Measurements from ENCODE around the gene SUCLG2. TPM values are rescaled to one million over a fixed set of nuclear protein-coding genes. Genes with fewer than 3 reads are reported as not detected.

Gene SUCLG2
- total RNA-seq, 1 experiment from 2014 or later: 22.3 TPM

GRCh38 chr3:67468511-67468910, 185.9 kb downstream of the SUCLG2 start:
- CTCF ChIA-PET: no interaction called here

GRCh38 chr3:67463656-67464055, 190.8 kb downstream of the SUCLG2 start:
- Histone ChIP-seq H3K79me2 (ENCODE audit: low read length) (no peaks in the 10 kb centered on the region), H2AFZ (ENCODE audit: low read length) (no peak overlapping the region), H3K4me3 (ENCODE audit: low read length) (no peak overlapping the region), H3K4me2 (ENCODE audit: low read length) (no peak overlapping the region), H3K4me1 (ENCODE audit: insufficient read depth, low read length) (no peaks in the 10 kb centered on the region; the same call in 1 of the 2 replicates), H3K27me3 (ENCODE audit: low read length) (no peaks in the 10 kb centered on the region), H3K27ac (ENCODE audit: low read length) (no peak overlapping the region), H3K9ac (ENCODE audit: low read length) (no peak overlapping the region), H3K9me2 (replicated peaks; ENCODE audit: low read length) (no peaks in the 10 kb centered on the region), H3K36me3 (ENCODE audit: low read depth, low read length) (no peaks in the 10 kb centered on the region), H4K20me1 (ENCODE audit: low read length) (no peaks in the 10 kb centered on the region), H3K9me3 (ENCODE audit: low read length) (no peaks in the 10 kb centered on the region), H3F3A (ENCODE audit: low read length, unreplicated experiment) (no peaks in the 10 kb centered on the region)
- DNase-seq: no peak
- POLR2A ChIA-PET (ENCODE audit: unreplicated experiment): no interaction called here
- no peak for ATAC-seq
- no TSS peak for BruUV-seq (replicated peaks)
- intact Hi-C loops (cut with micrococcal nuclease): loop anchor here (10.0 kb wide), 1 partner anchor 141 kb away; no protein-coding TSS in a partner anchor
- TF ChIP-seq EZH2phosphoT487 (IDR thresholded peaks at IDR 0.05; ENCODE audit: borderline replicate concordance, low read length) (no peak), EZH2 (IDR thresholded peaks at IDR 0.05; ENCODE audit: low read length, unreplicated experiment) (no peak)
- CTCF ChIA-PET: no interaction called here

More at GRCh38 chr3:67468511-67468910, 185.9 kb downstream of the SUCLG2 start:
- Histone ChIP-seq H3K4me3 (ENCODE audit: low read length) (no peak overlapping the region), H3K79me2 (ENCODE audit: low read length) (no peaks in the 10 kb centered on the region), H3K4me1 (ENCODE audit: insufficient read depth, low read length) (no peaks in the 10 kb centered on the region), H2AFZ (ENCODE audit: low read length) (no peak overlapping the region), H4K20me1 (ENCODE audit: low read length) (no peaks in the 10 kb centered on the region), H3K36me3 (ENCODE audit: low read depth, low read length) (no peaks in the 10 kb centered on the region), H3K27me3 (ENCODE audit: low read length) (no peaks in the 10 kb centered on the region), H3K9me3 (ENCODE audit: low read length) (no peaks in the 10 kb centered on the region), H3F3A (ENCODE audit: low read length, unreplicated experiment) (no peaks in the 10 kb centered on the region), H3K4me2 (ENCODE audit: low read length) (no peak overlapping the region), H3K9me2 (replicated peaks; ENCODE audit: low read length) (no peaks in the 10 kb centered on the region), H3K9ac (ENCODE audit: low read length) (no peak overlapping the region), H3K27ac (ENCODE audit: low read length) (no peak overlapping the region)
- POLR2A ChIA-PET (ENCODE audit: unreplicated experiment): no interaction called here
- ATAC-seq: no peak
- intact Hi-C loops (cut with micrococcal nuclease): loop anchor here (10.0 kb wide), 1 partner anchor 136 kb away; no protein-coding TSS in a partner anchor
- DNase-seq: no peak
- no peak for TF ChIP-seq EZH2 (IDR thresholded peaks at IDR 0.05; ENCODE audit: low read length, unreplicated experiment)
- TF ChIP-seq CTCF (conservative IDR thresholded peaks at IDR 0.05; ENCODE audit: low read depth, low read length): no peak
- no TSS peak for BruUV-seq (replicated peaks)

- H3K27ac ChIP-seq (ENCODE audit: low read length): peak overlapping the region; percentile 59
- H3K4me1 ChIP-seq (ENCODE audit: insufficient read depth, low read length): peaks cover 7% of the 10 kb centered on the region; the same call in 1 of the 2 replicates
- H2AFZ ChIP-seq (ENCODE audit: low read length): no peak overlapping the region
- DNase-seq (no peak), ATAC-seq (no peak)
- CTCF ChIA-PET: no interaction called here
- no peaks in the 10 kb centered on the region for H3K27me3 ChIP-seq (ENCODE audit: low read length)
- H3K79me2 ChIP-seq (ENCODE audit: low read length): no peaks in the 10 kb centered on the region
- H3K9me3 ChIP-seq (ENCODE audit: low read length): no peaks in the 10 kb centered on the region
- TF ChIP-seq CTCF (conservative IDR thresholded peaks at IDR 0.05; ENCODE audit: low read depth, low read length) (no peak), EZH2phosphoT487 (IDR thresholded peaks at IDR 0.05; ENCODE audit: borderline replicate concordance, low read length) (no peak), EZH2 (IDR thresholded peaks at IDR 0.05; ENCODE audit: low read length, unreplicated experiment) (no peak)
- POLR2A ChIA-PET (ENCODE audit: unreplicated experiment): no interaction called here
- no TSS peak for BruUV-seq (replicated peaks)
- H3K9me2 ChIP-seq (replicated peaks; ENCODE audit: low read length): no peaks in the 10 kb centered on the region
- H3K36me3 ChIP-seq (ENCODE audit: low read depth, low read length): no peaks in the 10 kb centered on the region
- H3K4me2 ChIP-seq (ENCODE audit: low read length): no peak overlapping the region
- no peak overlapping the region for H3K9ac ChIP-seq (ENCODE audit: low read length)
- H3F3A ChIP-seq (ENCODE audit: low read length, unreplicated experiment): no peaks in the 10 kb centered on the region
- no peak overlapping the region for H3K4me3 ChIP-seq (ENCODE audit: low read length)
- H4K20me1 ChIP-seq (ENCODE audit: low read length): no peaks in the 10 kb centered on the region
- intact Hi-C loops (cut with micrococcal nuclease): loop anchor here (10.0 kb wide), 1 partner anchor 143 kb away; no protein-coding TSS in a partner anchor
Observed at GRCh38 chr3:67462187-67462586, 192.2 kb downstream of the SUCLG2 start.
